GM18951 (cell line): ENCODE results near the gene CEBPB.
"Not testable (repeated sequence)": the region's sequence is repeated elsewhere in the genome, so short reads cannot be mapped to it uniquely, and the experiment has no call there.

Source experiments
- POLR2A ChIP-seq: IDR thresholded peaks from 4 replicates; pipeline ENCODE4 v1.6.1; 2011; ENCODE audit warnings: mild to moderate bottlenecking; ENCODE audit not compliant: insufficient read length, insufficient read depth; ENCODE audit errors: extremely low read depth
- in situ Hi-C: fragments of 300-500 bp; cut with MboI; formaldehyde crosslinking; loops from one replicate; pipeline ENCODE4 v1.12.0; 2022; ENCODE audit warnings: low sequenced_read_pairs, mixed read lengths, inconsistent platforms; ENCODE audit not compliant: unreplicated experiment

CEBPB gene

DNA sequence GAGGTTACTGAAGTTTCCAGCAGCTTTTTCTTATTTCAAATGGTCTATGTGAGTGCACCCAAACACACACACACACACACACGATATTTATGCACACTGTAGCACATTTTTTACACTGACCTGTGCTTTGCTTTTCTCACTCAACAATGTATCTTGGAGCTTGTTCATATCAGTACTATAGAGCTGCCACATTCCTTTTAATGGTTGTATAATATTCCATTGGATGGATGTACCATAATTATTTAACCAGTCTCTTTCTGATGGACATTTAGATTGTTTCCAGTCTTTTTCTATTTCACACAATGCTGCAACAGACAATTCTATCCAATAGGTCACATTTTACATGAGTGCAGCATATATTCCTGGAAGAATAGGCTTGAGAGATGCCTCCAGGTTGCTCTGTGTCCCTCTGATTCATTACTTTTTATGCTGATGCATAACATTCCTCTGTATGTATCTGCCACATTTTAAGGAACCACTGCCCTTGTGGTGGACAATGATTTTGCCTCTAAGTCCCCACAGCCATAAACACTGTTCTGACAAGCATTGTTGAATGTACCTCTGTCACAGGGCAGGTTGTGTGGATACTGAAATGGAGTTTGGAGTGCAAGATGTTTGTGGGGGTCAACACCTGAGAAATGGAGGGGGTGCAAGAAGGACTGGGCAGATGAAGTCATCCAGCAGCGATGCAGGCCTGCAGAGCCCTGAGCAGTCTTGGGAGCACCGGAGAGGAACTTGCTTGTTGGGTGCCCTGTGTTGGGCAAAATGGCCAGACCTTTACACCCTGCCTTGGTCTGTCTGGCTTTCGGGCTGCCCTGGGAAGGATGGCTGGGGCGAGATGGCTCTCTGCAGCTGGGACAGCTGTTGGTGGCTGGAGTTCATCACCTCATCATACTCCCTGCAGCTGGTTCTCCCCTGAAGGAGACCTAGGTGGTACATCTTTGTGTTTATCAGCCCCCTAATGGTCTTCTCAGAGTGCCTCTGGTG is 13.6 kb downstream of the CEBPB start:
- in situ Hi-C loops = no loop called here

DNA sequence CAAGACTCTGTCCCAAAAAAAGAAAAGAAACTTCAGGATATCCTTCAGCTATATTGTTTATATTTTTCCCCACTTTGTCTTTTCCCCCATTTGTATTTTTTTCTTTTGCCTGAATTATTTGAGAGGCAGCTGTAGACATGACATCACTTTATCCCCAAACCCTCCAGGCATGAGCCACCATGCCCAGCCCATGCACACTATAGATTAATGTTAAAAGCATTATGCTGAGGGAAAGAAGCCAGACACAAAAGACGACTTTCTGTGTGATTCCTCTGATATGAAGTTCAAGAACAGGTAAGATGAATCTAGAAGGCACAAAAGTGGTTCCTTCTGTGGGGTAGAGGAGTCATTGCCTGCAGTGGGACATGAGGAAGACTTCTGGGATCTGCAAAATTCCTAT is 16.4 kb downstream of the CEBPB start:
- in situ Hi-C loops = no loop called here
- TF ChIP-seq POLR2A = no peak

More for the DNA sequence above, 13.6 kb downstream of the CEBPB start:
- no peak for TF ChIP-seq POLR2A

- in situ Hi-C loops = no loop called here
Measured at GRCh38 chr20:50208085-50208491, 17.5 kb downstream of the CEBPB start.

GRCh38 chr20:50208815-50209214 is 18.2 kb downstream of the CEBPB start:
- in situ Hi-C loops = not testable (repeated sequence)

More at GRCh38 chr20:50208085-50208491, 17.5 kb downstream of the CEBPB start:
- TF ChIP-seq POLR2A = no peak

GRCh38 chr20:50210066-50210619 is 19.5 kb downstream of the CEBPB start:
- no peak for TF ChIP-seq POLR2A
- in situ Hi-C loops = no loop called here

- TF ChIP-seq POLR2A = no peak
- in situ Hi-C loops = no loop called here
Measured at GRCh38 chr20:50211091-50211490, 20.5 kb downstream of the CEBPB start.

- in situ Hi-C loops = no loop called here
- TF ChIP-seq POLR2A = no peak
Measured at GRCh38 chr20:50213531-50214106, 23.0 kb downstream of the CEBPB start.

DNA sequence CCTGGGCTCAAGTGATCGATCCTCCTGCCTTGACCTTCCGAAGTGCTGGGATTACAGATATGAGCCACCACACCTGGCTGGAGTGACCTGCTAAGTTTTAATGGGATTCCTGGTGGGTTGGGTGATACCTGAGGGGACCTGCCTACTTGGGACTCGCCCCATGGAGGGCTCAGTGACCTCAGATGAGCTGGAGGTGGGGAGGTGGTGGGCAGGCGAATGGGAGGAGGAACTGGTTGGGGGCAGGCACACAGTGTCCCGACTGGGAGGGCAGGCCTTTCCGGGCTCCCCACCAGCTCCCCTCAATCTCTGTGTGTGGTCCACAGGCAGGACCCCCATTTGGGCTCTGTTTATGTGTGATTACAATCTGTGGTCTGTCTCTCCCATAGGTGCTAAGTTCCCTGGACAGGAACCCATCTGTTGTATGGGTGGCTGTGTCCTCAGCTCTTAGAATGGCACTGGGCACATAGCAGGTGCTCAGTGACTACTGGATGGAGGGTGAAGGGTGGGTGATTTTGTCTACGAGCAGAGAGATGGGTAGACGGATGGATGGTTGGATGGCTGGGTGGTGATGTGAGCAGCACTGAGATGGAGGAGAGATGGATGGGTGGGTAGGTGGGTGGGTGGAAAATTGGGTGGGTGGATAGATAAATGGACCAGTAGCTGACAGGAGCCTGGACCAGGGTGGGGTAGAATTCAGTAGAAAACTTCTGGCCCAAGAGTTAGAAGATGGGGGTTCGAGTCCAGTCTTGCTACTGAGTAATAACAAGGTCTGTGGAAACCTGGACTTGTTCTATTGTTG is 23.8 kb downstream of the CEBPB start:
- in situ Hi-C loops = no loop called here
- TF ChIP-seq POLR2A = no peak

DNA sequence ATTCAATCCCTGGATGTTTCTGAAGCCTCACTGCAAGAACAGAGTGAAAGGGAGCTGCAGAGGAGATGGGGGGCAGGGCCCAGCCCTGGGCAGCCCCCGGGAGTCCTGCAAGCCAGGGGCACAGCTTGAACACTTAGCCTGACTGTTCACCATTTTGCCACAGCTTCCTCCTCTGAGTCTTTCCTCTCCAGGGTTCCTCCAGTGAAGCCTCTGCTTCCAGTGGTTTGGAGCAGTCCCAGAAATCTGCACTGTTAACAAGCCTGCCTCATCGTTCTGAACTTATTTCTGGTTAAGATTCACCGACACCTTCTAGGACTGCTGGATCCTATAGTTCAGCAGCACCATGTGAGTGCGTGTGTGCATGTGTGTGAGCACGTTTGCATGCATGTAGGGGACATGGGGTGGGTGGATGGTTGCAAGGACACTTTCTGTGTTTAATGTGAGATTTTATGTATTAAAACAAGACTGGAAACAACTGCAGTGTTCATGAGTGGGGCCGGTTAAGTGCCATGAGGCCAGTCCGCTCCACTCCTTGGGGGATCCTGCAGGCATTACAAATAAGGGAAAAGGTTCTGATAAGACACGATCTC is 24.6 kb downstream of the CEBPB start:
- TF ChIP-seq POLR2A = no peak
- in situ Hi-C loops = no loop called here

DNA sequence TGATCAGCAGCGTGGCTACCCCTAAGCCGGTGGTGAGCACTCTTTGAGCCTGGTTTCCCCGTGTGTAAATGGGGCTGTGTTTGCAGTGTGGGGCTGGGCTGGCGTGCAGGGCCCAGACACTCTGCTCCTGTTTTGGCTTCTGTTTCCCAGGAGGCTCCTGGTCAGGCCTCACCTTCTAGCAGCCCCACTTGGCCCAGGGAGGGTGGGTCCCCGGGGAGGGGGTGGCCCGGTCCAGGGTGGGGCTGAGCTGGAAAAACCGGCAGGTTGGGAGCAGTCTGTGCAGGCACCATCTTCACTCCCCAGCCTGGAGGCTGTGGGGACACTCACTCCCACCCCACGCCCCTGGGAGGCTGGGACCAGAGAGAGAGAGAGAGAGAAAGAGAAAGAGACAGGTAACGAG is 25.3 kb downstream of the CEBPB start:
- TF ChIP-seq POLR2A = no peak
- in situ Hi-C loops = no loop called here

- no peak for TF ChIP-seq POLR2A
- in situ Hi-C loops = no loop called here
Measured at GRCh38 chr20:50216543-50217206, 26.0 kb downstream of the CEBPB start.

DNA sequence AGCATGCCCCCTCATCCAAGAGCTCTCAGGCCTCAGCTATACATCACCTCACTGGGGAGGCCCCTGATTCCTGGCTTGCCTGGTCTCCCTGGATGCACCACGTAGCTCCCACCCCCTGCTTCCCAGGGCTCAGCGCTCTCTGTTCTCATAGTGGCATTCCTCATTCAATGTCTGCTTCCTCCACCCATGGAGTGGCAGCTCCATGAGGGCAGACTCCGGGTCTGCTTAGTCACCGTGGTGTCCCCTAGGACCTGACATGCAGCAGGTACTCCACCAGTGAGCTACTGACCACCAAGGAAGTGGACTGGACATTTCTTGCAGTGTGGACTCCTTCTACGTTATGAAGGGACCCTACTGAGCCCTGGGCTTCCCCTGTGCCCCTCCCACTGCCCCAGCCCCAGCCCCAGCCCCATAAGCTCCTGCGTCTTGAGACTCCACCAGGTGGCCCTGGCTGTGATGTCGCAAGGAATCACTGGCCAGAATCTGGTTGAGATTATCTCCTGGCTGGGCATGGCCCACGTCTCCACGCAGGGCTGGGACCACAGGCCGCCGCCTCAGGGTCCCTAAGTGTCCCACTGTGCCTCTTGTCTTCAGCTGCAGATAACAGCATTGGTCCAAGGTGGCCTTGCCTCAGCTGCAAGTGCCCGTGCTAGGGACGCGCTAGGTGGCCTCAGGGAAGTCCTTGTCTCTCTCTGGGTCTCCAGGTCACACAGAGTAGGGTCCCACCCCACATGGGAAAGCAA is 26.7 kb downstream of the CEBPB start:
- in situ Hi-C loops = no loop called here
- no peak for TF ChIP-seq POLR2A

DNA sequence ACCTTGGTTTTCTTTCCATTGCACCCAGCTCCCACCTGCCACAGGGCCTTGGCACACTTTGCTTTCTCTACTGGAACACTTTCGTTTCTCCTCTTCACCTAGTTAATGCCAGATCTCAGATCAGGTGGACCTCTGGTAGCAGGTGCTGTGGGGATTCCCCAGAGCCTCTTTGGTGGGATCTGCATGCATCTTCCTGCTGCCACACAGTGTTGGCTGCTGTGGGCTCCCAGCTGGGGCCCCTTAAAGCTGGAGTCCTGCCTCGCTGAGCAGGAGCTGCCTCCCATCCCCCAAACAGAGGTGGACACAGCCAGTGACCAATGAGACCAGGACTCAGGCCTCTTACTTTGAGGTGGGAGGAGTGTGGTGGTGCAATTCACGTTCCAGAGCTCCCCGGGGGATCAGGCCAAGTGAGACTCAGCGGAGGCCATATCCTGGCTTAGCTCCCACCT is 28.4 kb downstream of the CEBPB start:
- no peak for TF ChIP-seq POLR2A
- in situ Hi-C loops = no loop called here
